Loucy (cell line): ENCODE measurements around the gene MAN1C1.

Experiments
- H2AFZ ChIP-seq: fragments of 200-600 bp; sonication (generic); 2 replicates; pipeline ENCODE4 v1.6.0; 2016; ENCODE audit warnings: antibody characterized with exemption, mild to moderate bottlenecking, low read length, moderate library complexity
- H3F3A ChIP-seq: fragments of 200-600 bp; 2 replicates; pipeline ENCODE4 v1.6.0; 2016; ENCODE audit warnings: antibody characterized with exemption, low read depth, mild to moderate bottlenecking
- H3K27me3 ChIP-seq: fragments of 200-600 bp; sonication (generic); 2 replicates; pipeline ENCODE4 v1.6.1; 2014; ENCODE audit warnings: low read length, mild to moderate bottlenecking; ENCODE audit not compliant: insufficient read depth, poor library complexity, severe bottlenecking
- H3K36me3 ChIP-seq: fragments of 200-600 bp; sonication (generic); 2 replicates; pipeline ENCODE4 v1.6.1; 2016; ENCODE audit warnings: low read length; ENCODE audit not compliant: insufficient read depth
- H3K4me1 ChIP-seq: fragments of 200-600 bp; sonication (generic); 2 replicates; pipeline ENCODE4 v1.5.1; 2014; ENCODE audit warnings: low read length, mild to moderate bottlenecking; ENCODE audit not compliant: insufficient read depth, poor library complexity, severe bottlenecking
- H3K4me2 ChIP-seq: fragments of 200-600 bp; sonication (generic); 2 replicates; pipeline ENCODE4 v1.6.0; 2014; ENCODE audit warnings: antibody characterized with exemption, low read length, low read depth, mild to moderate bottlenecking; ENCODE audit not compliant: poor library complexity, severe bottlenecking
- H3K4me3 ChIP-seq: fragments of 200-600 bp; sonication (generic); 2 replicates; pipeline ENCODE4 v1.5.1; 2014; ENCODE audit warnings: low read length, mild to moderate bottlenecking, mixed read lengths; ENCODE audit not compliant: poor library complexity, severe bottlenecking
- H3K79me2 ChIP-seq: fragments of 200-600 bp; sonication (generic); 2 replicates; pipeline ENCODE4 v1.6.1; 2014; ENCODE audit warnings: low read length; ENCODE audit not compliant: insufficient read depth
- H3K9ac ChIP-seq: fragments of 200-600 bp; sonication (generic); 2 replicates; pipeline ENCODE4 v1.6.0; 2014; ENCODE audit warnings: mild to moderate bottlenecking, low read depth, low read length, moderate library complexity; ENCODE audit not compliant: poor library complexity, severe bottlenecking
- H3K9me2 ChIP-seq: fragments of 200-600 bp; sonication (generic); replicated peaks from 2 replicates; pipeline ENCODE4 v1.6.1; 2016; ENCODE audit warnings: low read depth, low read length, mixed read lengths
- H3K9me3 ChIP-seq: fragments of 200-600 bp; sonication (generic); 2 replicates; pipeline ENCODE4 v1.6.1; 2014; ENCODE audit warnings: mild to moderate bottlenecking, antibody characterized with exemption, low read length, low read depth; ENCODE audit not compliant: insufficient read depth
- H4K20me1 ChIP-seq: fragments of 200-600 bp; sonication (generic); 2 replicates; pipeline ENCODE4 v1.6.0; 2014; ENCODE audit warnings: antibody characterized with exemption, low read length, mild to moderate bottlenecking; ENCODE audit not compliant: insufficient read depth, poor library complexity, severe bottlenecking
- EZH2phosphoT487 ChIP-seq: fragments of 200-600 bp; IDR thresholded peaks from 2 replicates; pipeline ENCODE4 v1.6.1; 2018; ENCODE audit warnings: antibody characterized with exemption, mild to moderate bottlenecking, moderate library complexity, borderline replicate concordance
- TF ChIP-seq, protein P1 (sequence below): fragments of 200-600 bp; sonication (generic); conservative IDR thresholded peaks from 2 replicates; pipeline ENCODE4 v1.5.1; 2014; ENCODE audit warnings: mild to moderate bottlenecking, antibody characterized with exemption, low read length

MAN1C1 gene

DNA sequence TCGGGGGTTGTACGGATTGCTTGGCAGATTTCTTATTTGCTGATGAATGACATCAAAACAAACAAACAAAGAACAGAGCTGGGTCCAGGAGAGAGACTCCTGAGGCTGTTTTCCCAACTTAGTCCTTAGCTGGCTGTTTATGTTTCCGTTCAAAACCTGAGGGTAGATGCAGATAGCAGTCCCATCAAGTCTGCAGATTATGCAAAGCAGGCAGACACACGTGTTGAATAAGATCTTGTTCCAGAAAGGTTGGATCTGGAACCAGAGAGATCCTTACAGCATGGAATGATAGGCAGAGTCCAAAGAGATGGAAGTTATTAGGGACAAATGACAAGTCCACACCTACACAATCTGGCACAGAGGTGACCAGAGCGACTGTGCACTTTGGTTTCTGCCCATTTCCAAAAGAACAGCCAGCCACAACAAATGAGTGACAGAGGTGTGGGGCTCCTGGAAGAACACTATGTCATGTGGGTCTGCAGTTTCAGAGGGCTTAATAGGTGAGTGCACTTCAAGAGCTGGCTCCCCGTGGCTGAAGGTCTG lies 65.5 kb downstream of the MAN1C1 start:
- no peaks in the 10 kb centered on the region for H4K20me1 ChIP-seq
- no peak overlapping the region for H3K9ac ChIP-seq

DNA sequence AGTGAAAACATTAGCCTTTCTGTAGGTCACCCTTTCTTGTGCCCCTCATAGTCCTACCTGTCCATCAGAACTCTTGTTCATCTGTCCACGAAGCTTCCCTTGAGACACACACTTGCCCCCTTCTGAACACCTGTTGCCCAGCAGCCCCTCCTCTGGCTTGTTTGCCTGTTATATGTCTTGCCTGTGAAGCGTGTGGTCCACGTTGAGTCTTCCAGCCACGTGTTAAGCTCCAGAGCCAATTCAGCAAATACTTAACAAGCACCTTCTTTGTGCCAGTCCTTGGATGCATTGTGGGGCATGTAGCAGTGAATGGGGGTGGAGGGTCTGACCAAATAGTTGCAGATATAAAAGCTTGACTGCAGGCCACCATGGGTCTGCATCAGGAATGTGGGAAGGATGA lies 66.6 kb downstream of the MAN1C1 start:
- H3K27me3 ChIP-seq: peaks cover 4% of the 10 kb centered on the region
- no peaks in the 10 kb centered on the region for H3K79me2 ChIP-seq
- no peak overlapping the region for H3K4me3 ChIP-seq
- no peak overlapping the region for H3K9ac ChIP-seq
- H3K4me1 ChIP-seq: peaks cover 7% of the 10 kb centered on the region
- no peak overlapping the region for H2AFZ ChIP-seq
- H3K9me2 ChIP-seq: no peaks in the 10 kb centered on the region
- no peaks in the 10 kb centered on the region for H3K36me3 ChIP-seq
- H3K9me3 ChIP-seq: no peaks in the 10 kb centered on the region
- no peaks in the 10 kb centered on the region for H4K20me1 ChIP-seq
- H3F3A ChIP-seq: no peaks in the 10 kb centered on the region
- no peak overlapping the region for H3K4me2 ChIP-seq
- TF ChIP-seq, protein P1, sequence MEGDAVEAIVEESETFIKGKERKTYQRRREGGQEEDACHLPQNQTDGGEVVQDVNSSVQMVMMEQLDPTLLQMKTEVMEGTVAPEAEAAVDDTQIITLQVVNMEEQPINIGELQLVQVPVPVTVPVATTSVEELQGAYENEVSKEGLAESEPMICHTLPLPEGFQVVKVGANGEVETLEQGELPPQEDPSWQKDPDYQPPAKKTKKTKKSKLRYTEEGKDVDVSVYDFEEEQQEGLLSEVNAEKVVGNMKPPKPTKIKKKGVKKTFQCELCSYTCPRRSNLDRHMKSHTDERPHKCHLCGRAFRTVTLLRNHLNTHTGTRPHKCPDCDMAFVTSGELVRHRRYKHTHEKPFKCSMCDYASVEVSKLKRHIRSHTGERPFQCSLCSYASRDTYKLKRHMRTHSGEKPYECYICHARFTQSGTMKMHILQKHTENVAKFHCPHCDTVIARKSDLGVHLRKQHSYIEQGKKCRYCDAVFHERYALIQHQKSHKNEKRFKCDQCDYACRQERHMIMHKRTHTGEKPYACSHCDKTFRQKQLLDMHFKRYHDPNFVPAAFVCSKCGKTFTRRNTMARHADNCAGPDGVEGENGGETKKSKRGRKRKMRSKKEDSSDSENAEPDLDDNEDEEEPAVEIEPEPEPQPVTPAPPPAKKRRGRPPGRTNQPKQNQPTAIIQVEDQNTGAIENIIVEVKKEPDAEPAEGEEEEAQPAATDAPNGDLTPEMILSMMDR: no peak
- TF ChIP-seq EZH2phosphoT487: no peak

More for the DNA sequence above, 65.5 kb downstream of the MAN1C1 start:
- no peak overlapping the region for H3K4me2 ChIP-seq
- H3K27me3 ChIP-seq: peaks cover 4% of the 10 kb centered on the region
- no peak overlapping the region for H3K4me3 ChIP-seq
- TF ChIP-seq, protein P1: no peak
- TF ChIP-seq EZH2phosphoT487: no peak
- H2AFZ ChIP-seq: no peak overlapping the region
- H3K4me1 ChIP-seq: peaks cover 16% of the 10 kb centered on the region
- no peaks in the 10 kb centered on the region for H3K9me2 ChIP-seq
- H3K9me3 ChIP-seq: no peaks in the 10 kb centered on the region
- H3K36me3 ChIP-seq: no peaks in the 10 kb centered on the region
- H3F3A ChIP-seq: no peaks in the 10 kb centered on the region
- H3K79me2 ChIP-seq: no peaks in the 10 kb centered on the region

DNA sequence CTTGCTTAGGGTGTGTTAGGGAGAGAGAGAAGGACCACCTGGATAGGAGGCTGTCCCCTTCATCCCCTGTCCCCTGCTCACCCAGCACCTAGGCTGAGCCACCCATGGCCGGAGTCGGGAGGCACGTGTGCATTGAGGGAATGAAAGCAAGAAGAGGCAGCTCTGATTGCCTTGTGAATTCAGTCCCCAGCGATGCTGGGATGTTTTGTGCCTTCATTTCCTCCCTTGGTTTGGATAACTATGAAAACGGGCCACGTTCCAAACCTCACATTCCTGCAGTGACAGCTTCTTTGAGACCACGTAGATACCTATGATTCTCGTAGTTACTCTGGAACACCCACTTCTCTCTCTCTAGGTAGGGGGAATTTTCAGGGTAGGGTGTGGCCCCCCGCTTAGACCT lies 67.1 kb downstream of the MAN1C1 start:
- no peak overlapping the region for H3K4me3 ChIP-seq
- H2AFZ ChIP-seq: no peak overlapping the region
- no peaks in the 10 kb centered on the region for H4K20me1 ChIP-seq
- H3K4me2 ChIP-seq: no peak overlapping the region
- H3K9me3 ChIP-seq: no peaks in the 10 kb centered on the region
- peaks cover 4% of the 10 kb centered on the region for H3K27me3 ChIP-seq
- H3K9ac ChIP-seq: no peak overlapping the region
- H3K36me3 ChIP-seq: no peaks in the 10 kb centered on the region
- TF ChIP-seq EZH2phosphoT487: no peak
- TF ChIP-seq, protein P1: no peak
- peaks cover 1% of the 10 kb centered on the region for H3K4me1 ChIP-seq
- no peaks in the 10 kb centered on the region for H3K79me2 ChIP-seq
- no peaks in the 10 kb centered on the region for H3F3A ChIP-seq
- H3K9me2 ChIP-seq: no peaks in the 10 kb centered on the region
